HFFc6 (cell line): Measurements from ENCODE around the gene SHISA4. TPM values are rescaled to one million over a fixed set of nuclear protein-coding genes. Genes with fewer than 3 reads are reported as not detected.
"Not testable (repeated sequence)": the region's sequence is repeated elsewhere in the genome, so short reads cannot be mapped to it uniquely, and the experiment has no call there.

Source experiments
- DNase-seq: peaks from one replicate; pipeline ENCODE4 v3.0.0-alpha.2; 2018
- H3K27ac Mint-ChIP-seq: 2 replicates; pipeline ENCODE4 v1.8.0; 2020; ENCODE audit warnings: mild to moderate bottlenecking, mixed read lengths
- H3K27me3 Mint-ChIP-seq: 2 replicates; pipeline ENCODE4 v1.8.0; 2021; ENCODE audit warnings: mild to moderate bottlenecking, moderate library complexity, mixed read lengths; ENCODE audit not compliant: insufficient read depth
- H3K36me3 Mint-ChIP-seq: 2 replicates; pipeline ENCODE4 v1.8.0; 2021; ENCODE audit warnings: low read depth, mixed read lengths
- H3K4me1 Mint-ChIP-seq: 2 replicates; pipeline ENCODE4 v1.8.0; 2020; ENCODE audit warnings: low read depth, mixed read lengths
- H3K4me3 Mint-ChIP-seq: 2 replicates; pipeline ENCODE4 v1.8.0; 2020; ENCODE audit warnings: mild to moderate bottlenecking, moderate library complexity, mixed read lengths
- H3K9me3 Mint-ChIP-seq: 2 replicates; pipeline ENCODE4 v1.8.0; 2020; ENCODE audit warnings: mild to moderate bottlenecking, mixed read lengths
- CTCF ChIP-seq: fragments of 200-600 bp; sonication (generic); IDR thresholded peaks from 2 replicates; pipeline ENCODE4 v1.5.0; 2021; ENCODE audit warnings: antibody characterized with exemption, mild to moderate bottlenecking
- total RNA-seq, 6 experiments: library from RNA; stranded (reverse); fragmentation: NEBNext Ultra II Directional; extraction: Animal tissue kit (Norgen Biotek cat#: 25700); gene quantifications; 2 replicates in 1 of 6; 3 replicates in 5 of 6; pipeline ENCODE4 v1.2.3, GENCODE V29; 2021

Gene SHISA4
- total RNA-seq, 6 experiments from 2014 or later = 29.8 to 49.6 (median 39.9) TPM

GRCh38 chr1:201937624-201938213, 49.0 kb downstream of the SHISA4 start:
- Mint-ChIP-seq H3K36me3 (peaks cover 15% of the 10 kb centered on the region), H3K4me1 (peaks cover 44% of the 10 kb centered on the region)
- peak; percentile 78 for DNase-seq

GRCh38 chr1:201938440-201939035, 49.8 kb downstream of the SHISA4 start:
- TF ChIP-seq CTCF = no peak
- peak overlapping the region; percentile 91 for H3K27ac Mint-ChIP-seq

More at GRCh38 chr1:201937624-201938213, 49.0 kb downstream of the SHISA4 start:
- peaks cover 5% of the 10 kb centered on the region for H3K9me3 Mint-ChIP-seq
- H3K27me3 Mint-ChIP-seq = no peaks in the 10 kb centered on the region; the same call in 1 of the 2 replicates
- peak overlapping the region; percentile 91 for H3K27ac Mint-ChIP-seq
- TF ChIP-seq CTCF = no peak
- H3K4me3 Mint-ChIP-seq = peak overlapping the region; percentile 30

GRCh38 chr1:201939148-201939547, 50.5 kb downstream of the SHISA4 start:
- peak overlapping the region; percentile 91 for H3K27ac Mint-ChIP-seq
- TF ChIP-seq CTCF = no peak
- H3K4me3 Mint-ChIP-seq = no peak overlapping the region
- H3K27me3 Mint-ChIP-seq = no peaks in the 10 kb centered on the region; the same call in 1 of the 2 replicates
- DNase-seq = no peak
- H3K36me3 Mint-ChIP-seq = peaks cover 15% of the 10 kb centered on the region
- peaks cover 51% of the 10 kb centered on the region for H3K4me1 Mint-ChIP-seq
- H3K9me3 Mint-ChIP-seq = peaks cover 5% of the 10 kb centered on the region

More at GRCh38 chr1:201938440-201939035, 49.8 kb downstream of the SHISA4 start:
- H3K36me3 Mint-ChIP-seq = peaks cover 15% of the 10 kb centered on the region
- no peaks in the 10 kb centered on the region; the same call in 1 of the 2 replicates for H3K27me3 Mint-ChIP-seq
- peaks cover 5% of the 10 kb centered on the region for H3K9me3 Mint-ChIP-seq
- no peak for DNase-seq
- peaks cover 51% of the 10 kb centered on the region for H3K4me1 Mint-ChIP-seq
- peak overlapping the region; percentile 30 for H3K4me3 Mint-ChIP-seq

GRCh38 chr1:201939574-201939973, 50.9 kb downstream of the SHISA4 start:
- DNase-seq = no peak
- Mint-ChIP-seq H3K27ac (no peak overlapping the region), H3K36me3 (peaks cover 15% of the 10 kb centered on the region), H3K4me1 (peaks cover 51% of the 10 kb centered on the region), H3K27me3 (no peaks in the 10 kb centered on the region; the same call in 1 of the 2 replicates), H3K9me3 (peaks cover 5% of the 10 kb centered on the region), H3K4me3 (no peak overlapping the region)
- TF ChIP-seq CTCF = no peak

GRCh38 chr1:201940316-201940715, 51.6 kb downstream of the SHISA4 start:
- H3K27me3 Mint-ChIP-seq, DNase-seq, H3K9me3 Mint-ChIP-seq, H3K27ac Mint-ChIP-seq, H3K4me3 Mint-ChIP-seq: not testable (repeated sequence)
- Mint-ChIP-seq H3K36me3 (peaks cover 15% of the 10 kb centered on the region), H3K4me1 (peaks cover 52% of the 10 kb centered on the region)

- peaks cover 53% of the 10 kb centered on the region for H3K4me1 Mint-ChIP-seq
- H3K4me3 Mint-ChIP-seq = no peak overlapping the region
Measured at GRCh38 chr1:201941420-201942128, 52.9 kb downstream of the SHISA4 start.

More at GRCh38 chr1:201941420-201942128, 52.9 kb downstream of the SHISA4 start:
- Mint-ChIP-seq H3K9me3 (peaks cover 5% of the 10 kb centered on the region), H3K36me3 (peaks cover 10% of the 10 kb centered on the region), H3K27ac (no peak overlapping the region), H3K27me3 (peaks cover under 1% of the 10 kb centered on the region)
- no peak for TF ChIP-seq CTCF
- no peak for DNase-seq
